AML-193 (cell line): Measurements from ENCODE around the gene NEB.
"Not testable (repeated sequence)": the region's sequence is repeated elsewhere in the genome, so short reads cannot be mapped to it uniquely, and the experiment has no call there.

ENCODE experiments used
- DNase-seq, 2 experiments: peaks; one replicate each; lab custom pipeline; 2025; lab: John Stamatoyannopoulos, UW

The NEB gene

GRCh38 chr2:151761193-151761592 lies 26.9 kb upstream of the NEB start:
- no peak for DNase-seq

GRCh38 chr2:151760139-151760650 lies 25.9 kb upstream of the NEB start:
- no peak for DNase-seq

- no peak for DNase-seq
These were observed 24.5 kb upstream of the NEB start for GRCh38 chr2:151758744-151759143.

GRCh38 chr2:151757861-151758260 lies 23.6 kb upstream of the NEB start:
- DNase-seq, result no peak

GRCh38 chr2:151756820-151757219 lies 22.5 kb upstream of the NEB start:
- DNase-seq, result no peak

- no peak for DNase-seq
These were observed 20.1 kb upstream of the NEB start for GRCh38 chr2:151754253-151754897.

GRCh38 chr2:151753540-151753939 lies 19.3 kb upstream of the NEB start:
- DNase-seq, result no peak

- DNase-seq, result not testable (repeated sequence)
These were observed 11.0 kb upstream of the NEB start for GRCh38 chr2:151745261-151745660.

GRCh38 chr2:151730262-151730975 lies 3.9 kb downstream of the NEB start:
- no peak for DNase-seq

- DNase-seq, result no peak
These were observed 4.4 kb downstream of the NEB start for GRCh38 chr2:151729837-151730236.

- DNase-seq, result no peak
These were observed 4.9 kb downstream of the NEB start for GRCh38 chr2:151729415-151729811.

GRCh38 chr2:151728804-151729414 lies 5.4 kb downstream of the NEB start:
- no peak for DNase-seq

GRCh38 chr2:151727593-151728552 lies 6.4 kb downstream of the NEB start:
- no peak for DNase-seq

GRCh38 chr2:151721161-151721560 lies 13.1 kb downstream of the NEB start:
- DNase-seq, result no peak

- no peak for DNase-seq
These were observed 13.8 kb downstream of the NEB start for GRCh38 chr2:151720521-151720920.

- no peak for DNase-seq
These were observed 15.5 kb downstream of the NEB start for GRCh38 chr2:151718796-151719195.

GRCh38 chr2:151718247-151718646 lies 16.0 kb downstream of the NEB start:
- no peak for DNase-seq

- DNase-seq, result no peak
These were observed 17.6 kb downstream of the NEB start for GRCh38 chr2:151716721-151717120.

GRCh38 chr2:151713291-151713903 lies 20.9 kb downstream of the NEB start:
- no peak for DNase-seq

- no peak for DNase-seq
These were observed 23.3 kb downstream of the NEB start for GRCh38 chr2:151711025-151711424.

GRCh38 chr2:151708788-151709187 lies 25.5 kb downstream of the NEB start:
- no peak for DNase-seq

- DNase-seq, result no peak
These were observed 26.4 kb downstream of the NEB start for GRCh38 chr2:151707857-151708256.
